ENCODE measurements around the gene LONRF2.

GRCh38 chr2:100256416-100256815 is 65.9 kb downstream of the LONRF2 start:
- TF ChIP-seq POLR2A (IDR thresholded peaks at IDR 0.05) (no peak), CTCF (IDR thresholded peaks at IDR 0.05) (no peak), EP300 (IDR thresholded peaks at IDR 0.05) (no peak), POLR2AphosphoS5 (IDR thresholded peaks at IDR 0.05) (no peak)

Data from upper lobe of left lung (tissue), 4 donors.